Measurements from ENCODE around the gene PRKAB1. TPM values are rescaled to one million over a fixed set of nuclear protein-coding genes. Genes with fewer than 3 reads are reported as not detected.

The PRKAB1 gene
- total RNA-seq, 1 experiment from 2014 or later, result 25.0 TPM

GRCh38 chr12:119660076-119660475, 7.9 kb upstream of the PRKAB1 start:
- no peaks in the 10 kb centered on the region for H3K4me1 ChIP-seq (ENCODE audit: control insufficient read depth in 1 of 2, insufficient read depth in 2 of 2, low read length in 2 of 2)
- no peak for DNase-seq (ENCODE audit: low read depth, low spot score)
- H3K79me2 ChIP-seq (ENCODE audit: insufficient read depth, low read length), result no peaks in the 10 kb centered on the region
- no peak overlapping the region for H3K27ac ChIP-seq (ENCODE audit: low read depth, low read length)
- intact Hi-C loops (cut with micrococcal nuclease), result no loop called here
- no peak overlapping the region for H3K4me3 ChIP-seq (replicated peaks in 1 of 2; ENCODE audit: low read depth in 1 of 2, low read length in 2 of 2)
- H3K4me2 ChIP-seq (ENCODE audit: low read length), result no peak overlapping the region
- CTCF ChIA-PET, result no interaction called here
- no peaks in the 10 kb centered on the region for H3K9me3 ChIP-seq (ENCODE audit: control insufficient read depth in 1 of 2, insufficient read depth in 1 of 2, low read depth in 1 of 2, low read length in 2 of 2)
- no peaks in the 10 kb centered on the region for H3K9me2 ChIP-seq (ENCODE audit: insufficient read depth)
- no peak overlapping the region for H3K9ac ChIP-seq (ENCODE audit: low read length)
- no peaks in the 10 kb centered on the region for H4K20me1 ChIP-seq (ENCODE audit: insufficient read depth)
- ATAC-seq, result no peak
- TF ChIP-seq SIN3A (IDR thresholded peaks at IDR 0.05; ENCODE audit: low read depth) (no peak), ZFX (IDR thresholded peaks at IDR 0.05) (no peak), JUND (IDR thresholded peaks at IDR 0.05) (no peak), POLR2A (IDR thresholded peaks at IDR 0.05; ENCODE audit: borderline replicate concordance, extremely low read depth, insufficient read depth, insufficient read length) (no peak), ELF1 (IDR thresholded peaks at IDR 0.05; ENCODE audit: borderline replicate concordance, low read depth) (no peak), EGR1 (IDR thresholded peaks at IDR 0.05; ENCODE audit: low read depth) (no peak), YY1 (IDR thresholded peaks at IDR 0.05; ENCODE audit: extremely low read depth, insufficient replicate concordance, low read depth, low read length) (no peak), EZH2 (IDR thresholded peaks at IDR 0.05) (no peak), CEBPB (IDR thresholded peaks at IDR 0.05; ENCODE audit: low read depth) (no peak)
- H2AFZ ChIP-seq (ENCODE audit: low read depth, low read length, poor library complexity, severe bottlenecking), result peak overlapping the region; percentile 67
- no TSS peak for BruUV-seq (replicated peaks)
- POLR2A ChIA-PET, result no interaction called here
- no peaks in the 10 kb centered on the region for H3K36me3 ChIP-seq (ENCODE audit: control insufficient read depth in 1 of 2, insufficient read depth in 2 of 2, low read length in 2 of 2)
- RAD21 ChIA-PET (ENCODE audit: low non-redundant PET in 1 of 2, low total read pairs in 2 of 2, uncharacterized antibody in 2 of 2, unreplicated experiment in 2 of 2), result no interaction called here
- peaks cover 4% of the 10 kb centered on the region; the same call in 1 of the 2 replicates for H3K27me3 ChIP-seq (ENCODE audit: insufficient read depth, low read length)

DNA sequence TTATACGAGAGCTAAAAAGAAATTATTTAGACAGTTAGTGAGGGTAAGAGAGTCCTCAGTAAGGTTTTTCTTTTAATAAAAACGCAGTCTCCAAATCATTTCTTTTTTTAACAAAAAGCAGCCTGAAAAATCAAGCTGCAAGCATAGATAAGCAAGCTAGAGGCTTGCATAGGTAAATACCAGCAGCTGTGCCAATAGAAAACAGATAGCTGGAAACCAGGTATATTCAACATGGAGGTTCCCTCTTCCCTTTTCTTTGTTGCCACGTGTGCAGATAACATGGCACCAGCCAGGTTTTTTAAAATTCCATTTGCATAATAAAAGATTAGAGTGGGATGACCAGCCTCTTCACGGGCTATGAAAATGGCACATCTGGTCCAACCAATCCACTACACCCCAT, 6.1 kb upstream of the PRKAB1 start:
- H3K27me3 ChIP-seq (ENCODE audit: insufficient read depth, low read length), result peaks cover 4% of the 10 kb centered on the region; the same call in 1 of the 2 replicates
- ATAC-seq, result no peak
- H3K9ac ChIP-seq (ENCODE audit: low read length), result no peak overlapping the region
- intact Hi-C loops (cut with micrococcal nuclease), result no loop called here
- ChIA-PET CTCF (interaction anchor here (1.1 kb wide), 2 partner anchors 10 to 19 kb away, joined by 3 read pairs; no protein-coding TSS in a partner anchor), POLR2A (no interaction called here), RAD21 (ENCODE audit: low non-redundant PET in 1 of 2, low total read pairs in 2 of 2, uncharacterized antibody in 2 of 2, unreplicated experiment in 2 of 2) (no interaction called here)
- no peak overlapping the region for H2AFZ ChIP-seq (ENCODE audit: low read depth, low read length, poor library complexity, severe bottlenecking)
- H3K36me3 ChIP-seq (ENCODE audit: control insufficient read depth in 1 of 2, insufficient read depth in 2 of 2, low read length in 2 of 2), result no peaks in the 10 kb centered on the region
- no peaks in the 10 kb centered on the region for H3K9me3 ChIP-seq (ENCODE audit: control insufficient read depth in 1 of 2, insufficient read depth in 1 of 2, low read depth in 1 of 2, low read length in 2 of 2)
- no peaks in the 10 kb centered on the region for H3K9me2 ChIP-seq (ENCODE audit: insufficient read depth)
- H3K27ac ChIP-seq (ENCODE audit: low read depth, low read length), result no peak overlapping the region
- peaks cover 0 to 1% of the 10 kb centered on the region in 2 experiments; a peak in 1 of 4 replicates for H3K4me1 ChIP-seq (ENCODE audit: control insufficient read depth in 1 of 2, insufficient read depth in 2 of 2, low read length in 2 of 2)
- DNase-seq (ENCODE audit: low read depth, low spot score), result no peak
- no peaks in the 10 kb centered on the region for H3K79me2 ChIP-seq (ENCODE audit: insufficient read depth, low read length)
- no peak overlapping the region for H3K4me3 ChIP-seq (replicated peaks in 1 of 2; ENCODE audit: low read depth in 1 of 2, low read length in 2 of 2)
- TF ChIP-seq, protein P1, sequence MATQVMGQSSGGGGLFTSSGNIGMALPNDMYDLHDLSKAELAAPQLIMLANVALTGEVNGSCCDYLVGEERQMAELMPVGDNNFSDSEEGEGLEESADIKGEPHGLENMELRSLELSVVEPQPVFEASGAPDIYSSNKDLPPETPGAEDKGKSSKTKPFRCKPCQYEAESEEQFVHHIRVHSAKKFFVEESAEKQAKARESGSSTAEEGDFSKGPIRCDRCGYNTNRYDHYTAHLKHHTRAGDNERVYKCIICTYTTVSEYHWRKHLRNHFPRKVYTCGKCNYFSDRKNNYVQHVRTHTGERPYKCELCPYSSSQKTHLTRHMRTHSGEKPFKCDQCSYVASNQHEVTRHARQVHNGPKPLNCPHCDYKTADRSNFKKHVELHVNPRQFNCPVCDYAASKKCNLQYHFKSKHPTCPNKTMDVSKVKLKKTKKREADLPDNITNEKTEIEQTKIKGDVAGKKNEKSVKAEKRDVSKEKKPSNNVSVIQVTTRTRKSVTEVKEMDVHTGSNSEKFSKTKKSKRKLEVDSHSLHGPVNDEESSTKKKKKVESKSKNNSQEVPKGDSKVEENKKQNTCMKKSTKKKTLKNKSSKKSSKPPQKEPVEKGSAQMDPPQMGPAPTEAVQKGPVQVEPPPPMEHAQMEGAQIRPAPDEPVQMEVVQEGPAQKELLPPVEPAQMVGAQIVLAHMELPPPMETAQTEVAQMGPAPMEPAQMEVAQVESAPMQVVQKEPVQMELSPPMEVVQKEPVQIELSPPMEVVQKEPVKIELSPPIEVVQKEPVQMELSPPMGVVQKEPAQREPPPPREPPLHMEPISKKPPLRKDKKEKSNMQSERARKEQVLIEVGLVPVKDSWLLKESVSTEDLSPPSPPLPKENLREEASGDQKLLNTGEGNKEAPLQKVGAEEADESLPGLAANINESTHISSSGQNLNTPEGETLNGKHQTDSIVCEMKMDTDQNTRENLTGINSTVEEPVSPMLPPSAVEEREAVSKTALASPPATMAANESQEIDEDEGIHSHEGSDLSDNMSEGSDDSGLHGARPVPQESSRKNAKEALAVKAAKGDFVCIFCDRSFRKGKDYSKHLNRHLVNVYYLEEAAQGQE (IDR thresholded peaks at IDR 0.05; ENCODE audit: low read depth), result no peak
- TF ChIP-seq TCF7L2 (IDR thresholded peaks at IDR 0.05; ENCODE audit: borderline replicate concordance, extremely low read depth, insufficient read depth, insufficient read length), result no peak
- no peak for TF ChIP-seq FOSL1 (IDR thresholded peaks at IDR 0.05; ENCODE audit: low read depth)
- no peak for TF ChIP-seq ELF1 (IDR thresholded peaks at IDR 0.05; ENCODE audit: borderline replicate concordance, low read depth)
- no peak for TF ChIP-seq MAX (IDR thresholded peaks at IDR 0.05)
- no peaks in the 10 kb centered on the region for H4K20me1 ChIP-seq (ENCODE audit: insufficient read depth)
- H3K4me2 ChIP-seq (ENCODE audit: low read length), result no peak overlapping the region
- no TSS peak for BruUV-seq (replicated peaks)

All from HCT116 (cell line).